HepG2 (cell line): ENCODE data around the gene SLC9A4.

Source experiments
- ARID3A ChIP-seq: IDR thresholded peaks from 2 replicates; pipeline ENCODE4 v1.6.1; 2012; ENCODE audit warnings: low read depth, low read length, improper control_type of control experiment
- CEBPB ChIP-seq: IDR thresholded peaks from 2 replicates; pipeline ENCODE4 v1.6.1; 2011; ENCODE audit warnings: low read depth, low read length, improper control_type of control experiment, borderline replicate concordance
- ELF4 ChIP-seq: sonication (generic); formaldehyde crosslinking; IDR thresholded peaks from 2 replicates; pipeline ENCODE4 v1.5.0; 2020; ENCODE audit warnings: missing genetic modification reagents, mild to moderate bottlenecking, moderate library complexity, borderline replicate concordance
- FOXK1 ChIP-seq: sonication (generic); formaldehyde crosslinking; IDR thresholded peaks from 2 replicates; pipeline ENCODE4 v1.4.0; 2020; ENCODE audit warnings: low read depth, missing genetic modification reagents, borderline replicate concordance
- IRF2 ChIP-seq: IDR thresholded peaks from 2 replicates; pipeline ENCODE4 v1.6.1; 2018; ENCODE audit warnings: missing genetic modification reagents, missing compliant biosample characterization
- KDM5B ChIP-seq: sonication (generic); formaldehyde crosslinking; IDR thresholded peaks from 2 replicates; pipeline ENCODE4 v1.4.0; 2020; ENCODE audit warnings: missing genetic modification reagents, mild to moderate bottlenecking, borderline replicate concordance
- MAFK ChIP-seq, 2 experiments: IDR thresholded peaks in 1 of 2; conservative IDR thresholded peaks in 1 of 2; 2 replicates each; pipeline ENCODE4 v1.6.1; 2011; ENCODE audit warnings: improper control_type of control experiment in 2 of 2, low read length in 2 of 2
- NR2F2 ChIP-seq: IDR thresholded peaks from 2 replicates; pipeline ENCODE4 v1.6.1; 2012; ENCODE audit warnings: low read depth, inconsistent platforms, borderline replicate concordance
- POLR2A ChIP-seq, 2 experiments: IDR thresholded peaks; 2 replicates each; pipeline ENCODE4 v1.6.1; 2011; ENCODE audit warnings: low read depth in 2 of 2, low read length in 2 of 2, mild to moderate bottlenecking in 1 of 2, moderate library complexity in 1 of 2; ENCODE audit not compliant: insufficient read depth in 1 of 2
- USF2 ChIP-seq, 2 experiments: sonication (generic) in 1 of 2; formaldehyde crosslinking in 1 of 2; IDR thresholded peaks; 2 replicates each; pipeline versions ENCODE4 v1.5.1 to v1.6.1; 2011 to 2020; ENCODE audit warnings: borderline replicate concordance in 1 of 2, low read depth in 1 of 2, low read length in 1 of 2, mild to moderate bottlenecking in 1 of 2, missing genetic modification reagents in 1 of 2, moderate library complexity in 1 of 2
- TF ChIP-seq, protein P1 (sequence below): sonication (generic); formaldehyde crosslinking; IDR thresholded peaks from 2 replicates; pipeline ENCODE4 v1.5.0; 2020; ENCODE audit warnings: mild to moderate bottlenecking, missing genetic modification reagents, moderate library complexity

- TF ChIP-seq POLR2A (IDR thresholded peaks at IDR 0.05; ENCODE audit: insufficient read depth in 1 of 2, low read depth in 2 of 2, low read length in 2 of 2) (no peak), USF2 (IDR thresholded peaks at IDR 0.05; ENCODE audit: low read depth, low read length) (no peak), USF2 (CRISPR knock-in tag; IDR thresholded peaks at IDR 0.05; ENCODE audit: borderline replicate concordance) (no peak), KDM5B (no peak), CEBPB (no peak), NR2F2 (no peak), IRF2 (CRISPR knock-in tag) (no peak), FOXK1 (CRISPR knock-in tag) (no peak), ELF4 (CRISPR knock-in tag) (no peak), MAFK (conservative IDR thresholded peaks at IDR 0.05 in 1 of 2, IDR thresholded peaks at IDR 0.05 in 1 of 2; ENCODE audit: low read length in 2 of 2) (no peak), ARID3A (no peak)
- TF ChIP-seq, protein P1, sequence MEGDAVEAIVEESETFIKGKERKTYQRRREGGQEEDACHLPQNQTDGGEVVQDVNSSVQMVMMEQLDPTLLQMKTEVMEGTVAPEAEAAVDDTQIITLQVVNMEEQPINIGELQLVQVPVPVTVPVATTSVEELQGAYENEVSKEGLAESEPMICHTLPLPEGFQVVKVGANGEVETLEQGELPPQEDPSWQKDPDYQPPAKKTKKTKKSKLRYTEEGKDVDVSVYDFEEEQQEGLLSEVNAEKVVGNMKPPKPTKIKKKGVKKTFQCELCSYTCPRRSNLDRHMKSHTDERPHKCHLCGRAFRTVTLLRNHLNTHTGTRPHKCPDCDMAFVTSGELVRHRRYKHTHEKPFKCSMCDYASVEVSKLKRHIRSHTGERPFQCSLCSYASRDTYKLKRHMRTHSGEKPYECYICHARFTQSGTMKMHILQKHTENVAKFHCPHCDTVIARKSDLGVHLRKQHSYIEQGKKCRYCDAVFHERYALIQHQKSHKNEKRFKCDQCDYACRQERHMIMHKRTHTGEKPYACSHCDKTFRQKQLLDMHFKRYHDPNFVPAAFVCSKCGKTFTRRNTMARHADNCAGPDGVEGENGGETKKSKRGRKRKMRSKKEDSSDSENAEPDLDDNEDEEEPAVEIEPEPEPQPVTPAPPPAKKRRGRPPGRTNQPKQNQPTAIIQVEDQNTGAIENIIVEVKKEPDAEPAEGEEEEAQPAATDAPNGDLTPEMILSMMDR: peak; percentile 72
Observed at GRCh38 chr2:102449370-102449974, 23.6 kb upstream of the SLC9A4 start.
